ENCODE data around the gene TMEM163. TPM values are rescaled to one million over a fixed set of nuclear protein-coding genes. Genes with fewer than 3 reads are reported as not detected.
"Not testable (repeated sequence)": the region's sequence is repeated elsewhere in the genome, so short reads cannot be mapped to it uniquely, and the experiment has no call there.

The TMEM163 gene
- polyA plus RNA-seq, 3 donors, result 0.01 TPM; not detected in 2

DNA sequence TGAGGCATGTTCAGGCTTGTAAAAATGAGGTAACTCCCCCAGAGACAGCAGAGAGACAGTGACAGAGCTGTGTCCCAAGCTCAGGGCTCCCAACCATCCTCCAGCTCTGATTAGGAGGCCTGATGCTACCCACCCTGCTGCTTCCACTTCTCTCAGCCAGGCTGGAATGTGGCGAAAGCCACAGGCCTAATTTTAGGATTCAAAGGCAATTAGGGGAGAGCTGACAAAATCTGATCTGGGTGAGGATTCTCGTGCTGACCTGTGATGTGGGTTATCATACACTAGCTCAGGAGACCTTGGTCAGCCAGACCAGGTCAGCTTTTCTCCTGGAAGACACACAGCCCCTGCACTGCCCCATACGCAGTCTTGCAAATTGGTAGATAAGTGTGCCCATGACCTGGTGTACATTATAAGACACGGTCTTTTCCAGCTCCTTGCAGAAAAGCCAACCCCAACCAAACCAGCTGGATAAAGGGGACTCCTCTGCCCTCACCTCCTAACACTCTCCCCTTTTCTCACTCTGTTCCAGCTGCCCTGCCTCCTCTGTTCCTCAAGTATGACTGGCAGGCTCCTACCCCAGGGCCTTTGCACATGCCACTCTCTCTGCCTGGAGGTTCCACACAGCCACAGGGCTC, 239.0 kb downstream of the TMEM163 start:
- Mint-ChIP-seq H3K9me3 (peaks cover 0 to 5% (median 3%) of the 10 kb centered on the region in 7 donors), H3K4me1 (no peaks in the 10 kb centered on the region), H3K4me3 (no peak overlapping the region), H3K27me3 (ENCODE audit: low read depth in 3 of 3) (no peaks in the 10 kb centered on the region), H3K27ac (no peak overlapping the region), H3K36me3 (no peaks in the 10 kb centered on the region)
- Histone ChIP-seq H2AFZ (ENCODE audit: insufficient read depth, low read depth, low read length, poor library complexity, severe bottlenecking) (no peak overlapping the region), H3K4me3 (replicated peaks in 1 of 3; ENCODE audit: low read depth in 2 of 3, low read length in 3 of 3) (no peak overlapping the region), H3K36me3 (replicated peaks in 1 of 2; ENCODE audit: control insufficient read depth in 1 of 2, insufficient read depth in 2 of 2, low read length in 2 of 2) (no peaks in the 10 kb centered on the region), H3K9ac (ENCODE audit: insufficient read depth, low read length, poor library complexity, severe bottlenecking) (no peak overlapping the region), H4K20me1 (ENCODE audit: insufficient read depth, low read length) (no peaks in the 10 kb centered on the region), H3K4me1 (ENCODE audit: control insufficient read depth in 1 of 2, insufficient read depth in 2 of 2, low read length in 2 of 2) (no peaks in the 10 kb centered on the region), H3K27ac (ENCODE audit: low read depth in 1 of 2, low read length in 2 of 2) (no peak overlapping the region), H3K79me2 (ENCODE audit: insufficient read depth, low read length) (no peaks in the 10 kb centered on the region), H3K4me2 (replicated peaks; ENCODE audit: extremely low read depth, low read length, poor library complexity, severe bottlenecking) (no peak overlapping the region), H3K9me3 (replicated peaks in 1 of 2; ENCODE audit: control insufficient read depth in 1 of 2, insufficient read depth in 1 of 2, low read length in 2 of 2) (no peaks in the 10 kb centered on the region), H3K27me3 (ENCODE audit: control insufficient read depth in 2 of 2, insufficient read depth in 2 of 2, low read length in 2 of 2) (no peaks in the 10 kb centered on the region)
- WGBS (ENCODE audit: insufficient coverage), result 100% methylated on average over 2 of the region's 4 CpGs
- TF ChIP-seq, protein P1, sequence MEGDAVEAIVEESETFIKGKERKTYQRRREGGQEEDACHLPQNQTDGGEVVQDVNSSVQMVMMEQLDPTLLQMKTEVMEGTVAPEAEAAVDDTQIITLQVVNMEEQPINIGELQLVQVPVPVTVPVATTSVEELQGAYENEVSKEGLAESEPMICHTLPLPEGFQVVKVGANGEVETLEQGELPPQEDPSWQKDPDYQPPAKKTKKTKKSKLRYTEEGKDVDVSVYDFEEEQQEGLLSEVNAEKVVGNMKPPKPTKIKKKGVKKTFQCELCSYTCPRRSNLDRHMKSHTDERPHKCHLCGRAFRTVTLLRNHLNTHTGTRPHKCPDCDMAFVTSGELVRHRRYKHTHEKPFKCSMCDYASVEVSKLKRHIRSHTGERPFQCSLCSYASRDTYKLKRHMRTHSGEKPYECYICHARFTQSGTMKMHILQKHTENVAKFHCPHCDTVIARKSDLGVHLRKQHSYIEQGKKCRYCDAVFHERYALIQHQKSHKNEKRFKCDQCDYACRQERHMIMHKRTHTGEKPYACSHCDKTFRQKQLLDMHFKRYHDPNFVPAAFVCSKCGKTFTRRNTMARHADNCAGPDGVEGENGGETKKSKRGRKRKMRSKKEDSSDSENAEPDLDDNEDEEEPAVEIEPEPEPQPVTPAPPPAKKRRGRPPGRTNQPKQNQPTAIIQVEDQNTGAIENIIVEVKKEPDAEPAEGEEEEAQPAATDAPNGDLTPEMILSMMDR (IDR thresholded peaks at IDR 0.05), result no peak
- intact Hi-C loops (cut with micrococcal nuclease), result no loop called here
- no peak for DNase-seq

DNA sequence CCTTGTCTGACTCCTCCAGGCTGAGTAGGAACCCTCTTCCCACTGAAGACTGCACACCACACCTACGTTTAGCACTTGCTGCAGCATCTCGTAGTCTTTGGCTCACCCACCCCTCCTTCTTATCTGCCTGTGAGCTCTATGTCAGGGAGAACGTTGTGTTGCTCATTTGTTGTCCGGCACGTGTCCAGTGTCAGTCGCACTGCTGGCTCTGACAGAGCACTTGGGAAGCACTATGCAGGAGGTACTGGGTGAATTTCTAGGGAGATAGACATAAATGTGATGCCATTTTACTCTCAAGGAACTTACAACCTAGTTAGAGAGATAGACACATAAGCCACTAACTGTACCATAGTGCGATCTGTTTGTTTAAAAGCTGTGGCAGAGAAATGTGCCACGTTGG, 241.8 kb downstream of the TMEM163 start:
- DNase-seq; H3K9ac ChIP-seq (ENCODE audit: insufficient read depth, low read length, poor library complexity, severe bottlenecking); H3K9me3 ChIP-seq (replicated peaks in 1 of 2; ENCODE audit: control insufficient read depth in 1 of 2, insufficient read depth in 1 of 2, low read length in 2 of 2); H3K27me3 Mint-ChIP-seq (ENCODE audit: low read depth in 3 of 3); H3K36me3 Mint-ChIP-seq; H3K9me3 Mint-ChIP-seq; H3K27ac Mint-ChIP-seq; intact Hi-C loops (cut with micrococcal nuclease); H3K4me1 Mint-ChIP-seq; H3K4me2 ChIP-seq (replicated peaks; ENCODE audit: extremely low read depth, low read length, poor library complexity, severe bottlenecking); H3K36me3 ChIP-seq (replicated peaks in 1 of 2; ENCODE audit: control insufficient read depth in 1 of 2, insufficient read depth in 2 of 2, low read length in 2 of 2); H3K4me3 Mint-ChIP-seq; H4K20me1 ChIP-seq (ENCODE audit: insufficient read depth, low read length); H3K27ac ChIP-seq (ENCODE audit: low read depth in 1 of 2, low read length in 2 of 2); H2AFZ ChIP-seq (ENCODE audit: insufficient read depth, low read depth, low read length, poor library complexity, severe bottlenecking); H3K27me3 ChIP-seq (ENCODE audit: control insufficient read depth in 2 of 2, insufficient read depth in 2 of 2, low read length in 2 of 2); H3K4me3 ChIP-seq (replicated peaks in 1 of 3; ENCODE audit: low read depth in 2 of 3, low read length in 3 of 3); H3K79me2 ChIP-seq (ENCODE audit: insufficient read depth, low read length); H3K4me1 ChIP-seq (ENCODE audit: control insufficient read depth in 1 of 2, insufficient read depth in 2 of 2, low read length in 2 of 2): not testable (repeated sequence)
- WGBS (ENCODE audit: insufficient coverage), result 100% methylated on average over 6 of the region's 8 CpGs
